Panc1 (cell line): ENCODE results near the gene METTL1.

ENCODE experiments used
- POLR2AphosphoS5 ChIP-seq: IDR thresholded peaks from 2 replicates; pipeline ENCODE4 v1.6.1; 2012; ENCODE audit warnings: mild to moderate bottlenecking, low read depth, low read length, moderate library complexity
- REST ChIP-seq, 2 experiments: IDR thresholded peaks; 2 replicates each; pipeline ENCODE4 v1.6.1; 2011 to 2012; ENCODE audit warnings: low read depth in 2 of 2, control low read depth in 1 of 2, low read length in 1 of 2, mild to moderate bottlenecking in 1 of 2, moderate library complexity in 1 of 2; ENCODE audit not compliant: insufficient read depth in 1 of 2
- SIN3A ChIP-seq: IDR thresholded peaks from 2 replicates; pipeline ENCODE4 v1.6.1; 2012; ENCODE audit warnings: low read depth, mild to moderate bottlenecking, low read length, moderate library complexity, borderline replicate concordance; ENCODE audit not compliant: insufficient read depth
- TCF7L2 ChIP-seq: IDR thresholded peaks from 2 replicates; pipeline ENCODE4 v1.6.1; 2011; ENCODE audit warnings: mild to moderate bottlenecking, low read depth, low read length, inconsistent platforms
- TF ChIP-seq, protein P1 (sequence below): fragments of 450-650 bp; IDR thresholded peaks from 2 replicates; pipeline ENCODE4 v1.5.1; 2017; ENCODE audit warnings: mild to moderate bottlenecking

DNA sequence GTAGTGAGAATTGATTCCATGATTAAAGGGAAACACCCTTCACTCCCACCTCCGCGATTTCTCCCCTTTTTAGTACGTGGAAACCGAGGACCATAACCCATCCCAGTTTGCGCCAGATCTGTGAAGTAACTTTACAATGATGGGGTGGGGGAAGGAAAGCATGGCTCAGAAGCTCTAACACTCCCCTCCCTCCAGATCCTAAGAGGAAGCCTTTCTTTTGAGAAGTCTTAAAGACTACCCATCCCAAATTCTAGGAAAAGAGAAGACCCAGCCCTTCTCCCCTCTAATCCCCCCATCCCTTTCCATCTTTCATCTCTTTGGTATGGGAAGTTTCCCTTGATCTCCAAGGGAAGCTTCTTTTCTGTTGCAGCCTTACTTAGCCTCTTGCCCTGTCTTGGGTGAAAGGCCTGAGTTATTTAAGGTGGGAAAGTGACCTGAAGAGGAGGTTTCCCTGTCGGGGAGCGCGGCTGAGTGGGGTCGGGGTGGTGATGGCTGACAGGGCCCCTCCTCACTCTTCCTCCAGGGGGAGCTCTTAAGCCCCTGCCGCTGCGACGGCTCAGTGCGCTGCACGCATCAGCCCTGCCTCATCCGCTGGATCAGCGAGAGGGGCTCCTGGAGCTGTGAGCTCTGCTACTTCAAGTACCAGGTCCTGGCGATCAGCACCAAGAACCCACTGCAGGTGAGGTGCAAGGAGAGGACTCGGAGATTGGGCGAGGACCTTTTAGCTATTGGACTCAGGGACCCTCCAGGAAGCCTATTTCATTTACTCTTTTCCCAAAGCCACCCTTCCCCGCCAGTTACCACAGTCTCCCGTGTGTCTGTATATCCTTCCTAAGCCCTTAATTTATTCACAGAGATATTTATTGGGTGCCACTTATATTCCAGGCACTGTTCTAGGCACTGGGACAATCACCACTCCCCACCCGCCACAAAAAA lies 15.2 kb downstream of the METTL1 start:
- TF ChIP-seq, protein P1, sequence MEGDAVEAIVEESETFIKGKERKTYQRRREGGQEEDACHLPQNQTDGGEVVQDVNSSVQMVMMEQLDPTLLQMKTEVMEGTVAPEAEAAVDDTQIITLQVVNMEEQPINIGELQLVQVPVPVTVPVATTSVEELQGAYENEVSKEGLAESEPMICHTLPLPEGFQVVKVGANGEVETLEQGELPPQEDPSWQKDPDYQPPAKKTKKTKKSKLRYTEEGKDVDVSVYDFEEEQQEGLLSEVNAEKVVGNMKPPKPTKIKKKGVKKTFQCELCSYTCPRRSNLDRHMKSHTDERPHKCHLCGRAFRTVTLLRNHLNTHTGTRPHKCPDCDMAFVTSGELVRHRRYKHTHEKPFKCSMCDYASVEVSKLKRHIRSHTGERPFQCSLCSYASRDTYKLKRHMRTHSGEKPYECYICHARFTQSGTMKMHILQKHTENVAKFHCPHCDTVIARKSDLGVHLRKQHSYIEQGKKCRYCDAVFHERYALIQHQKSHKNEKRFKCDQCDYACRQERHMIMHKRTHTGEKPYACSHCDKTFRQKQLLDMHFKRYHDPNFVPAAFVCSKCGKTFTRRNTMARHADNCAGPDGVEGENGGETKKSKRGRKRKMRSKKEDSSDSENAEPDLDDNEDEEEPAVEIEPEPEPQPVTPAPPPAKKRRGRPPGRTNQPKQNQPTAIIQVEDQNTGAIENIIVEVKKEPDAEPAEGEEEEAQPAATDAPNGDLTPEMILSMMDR: peak; percentile 98
- TF ChIP-seq SIN3A (no peak), POLR2AphosphoS5 (no peak), REST (IDR thresholded peaks at IDR 0.05; ENCODE audit: insufficient read depth in 1 of 2, low read depth in 2 of 2, low read length in 1 of 2) (no peak), TCF7L2 (no peak)
